Smooth muscle cell of the brain vasculature (primary cell): ENCODE measurements around the gene SORT1.
"Not testable (repeated sequence)": the region's sequence is repeated elsewhere in the genome, so short reads cannot be mapped to it uniquely, and the experiment has no call there.

Experiments used
- DNase-seq: peaks from one replicate; pipeline ENCODE4 v3.0.0-alpha.2; 2012; ENCODE audit warnings: low read depth, low spot score

Gene SORT1

GRCh38 chr1:109341944-109342930 lies 55.5 kb downstream of the SORT1 start:
- DNase-seq: no peak

GRCh38 chr1:109338608-109339007 lies 59.1 kb downstream of the SORT1 start:
- no peak for DNase-seq

- no peak for DNase-seq
These were observed 59.6 kb downstream of the SORT1 start for GRCh38 chr1:109338091-109338490.

- no peak for DNase-seq
These were observed 62.6 kb downstream of the SORT1 start for GRCh38 chr1:109335091-109335490.

GRCh38 chr1:109331113-109331512 lies 66.6 kb downstream of the SORT1 start:
- no peak for DNase-seq

GRCh38 chr1:109327285-109327684 lies 70.4 kb downstream of the SORT1 start:
- DNase-seq: no peak

GRCh38 chr1:109322974-109323373 lies 74.7 kb downstream of the SORT1 start:
- no peak for DNase-seq

- no peak for DNase-seq
These were observed 78.6 kb downstream of the SORT1 start for GRCh38 chr1:109319114-109319513.

- no peak for DNase-seq
These were observed 81.2 kb downstream of the SORT1 start for GRCh38 chr1:109316506-109316905.

- no peak for DNase-seq
These were observed 82.4 kb downstream of the SORT1 start for GRCh38 chr1:109315288-109315687.

GRCh38 chr1:109314795-109315194 lies 82.9 kb downstream of the SORT1 start:
- DNase-seq: no peak

- DNase-seq: no peak
These were observed 84.5 kb downstream of the SORT1 start for GRCh38 chr1:109312978-109313775.

GRCh38 chr1:109312246-109312645 lies 85.5 kb downstream of the SORT1 start:
- DNase-seq: no peak

- no peak for DNase-seq
These were observed 88.4 kb downstream of the SORT1 start for GRCh38 chr1:109309347-109309746.

GRCh38 chr1:109307274-109308021 lies 90.3 kb downstream of the SORT1 start:
- DNase-seq: no peak

- DNase-seq: no peak
These were observed 90.9 kb downstream of the SORT1 start, which contains the start of gene MYBPHL for GRCh38 chr1:109306832-109307273. Gene MYBPHL (minus strand): TSS chr1:109307011. CDS start chr1:109306991, 20 bp downstream.

- not testable (repeated sequence) for DNase-seq
These were observed 91.7 kb downstream of the SORT1 start for GRCh38 chr1:109305991-109306390.

- DNase-seq: no peak
These were observed 93.3 kb downstream of the SORT1 start for GRCh38 chr1:109304226-109304920.

- no peak for DNase-seq
These were observed 95.8 kb downstream of the SORT1 start for GRCh38 chr1:109301874-109302273.

GRCh38 chr1:109300650-109301151 lies 97.0 kb downstream of the SORT1 start:
- no peak for DNase-seq
